ENCODE measurements around the gene GAS2L2.

- no peak for TF ChIP-seq CTCF (IDR thresholded peaks at IDR 0.05)
- TF ChIP-seq POLR2A (IDR thresholded peaks at IDR 0.05), result no peak
Observed at GRCh38 chr17:35723735-35724134, 29.3 kb downstream of the GAS2L2 start.
